ENCODE data around the gene CCDC13.
A peak's percentile ranks its signal among the peaks of the same experiment; 100 is the strongest.
"Not testable (repeated sequence)": the region's sequence is repeated elsewhere in the genome, so short reads cannot be mapped to it uniquely, and the experiment has no call there.

The CCDC13 gene, protein sequence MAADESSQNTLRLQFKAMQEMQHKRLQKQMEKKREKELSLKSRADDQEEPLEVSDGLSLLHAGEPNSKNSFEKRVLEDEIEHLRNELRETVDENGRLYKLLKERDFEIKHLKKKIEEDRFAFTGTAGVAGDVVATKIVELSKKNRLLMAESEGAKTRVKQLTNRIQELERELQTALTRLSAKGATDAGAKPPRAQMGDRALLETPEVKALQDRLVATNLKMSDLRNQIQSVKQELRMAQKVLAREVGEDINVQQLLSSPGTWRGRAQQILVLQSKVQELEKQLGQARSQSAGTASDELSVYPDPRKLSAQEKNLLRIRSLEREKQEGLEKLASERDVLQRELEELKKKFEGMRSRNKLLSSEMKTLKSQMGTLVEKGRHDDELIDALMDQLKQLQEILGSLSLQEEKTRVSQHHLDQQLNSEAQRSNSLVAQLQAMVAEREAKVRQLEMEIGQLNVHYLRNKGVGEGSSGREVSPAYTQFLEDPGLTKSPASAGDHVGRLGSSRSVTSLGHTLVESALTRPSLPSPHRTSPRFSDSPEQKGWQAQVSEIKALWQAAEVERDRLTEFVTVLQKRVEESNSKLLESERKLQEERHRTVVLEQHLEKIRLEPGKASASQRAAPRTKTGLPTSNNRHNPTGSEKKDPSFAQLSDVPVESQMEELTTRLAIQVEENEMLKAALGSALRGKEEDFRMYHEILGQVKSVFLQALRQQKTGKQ

DNA sequence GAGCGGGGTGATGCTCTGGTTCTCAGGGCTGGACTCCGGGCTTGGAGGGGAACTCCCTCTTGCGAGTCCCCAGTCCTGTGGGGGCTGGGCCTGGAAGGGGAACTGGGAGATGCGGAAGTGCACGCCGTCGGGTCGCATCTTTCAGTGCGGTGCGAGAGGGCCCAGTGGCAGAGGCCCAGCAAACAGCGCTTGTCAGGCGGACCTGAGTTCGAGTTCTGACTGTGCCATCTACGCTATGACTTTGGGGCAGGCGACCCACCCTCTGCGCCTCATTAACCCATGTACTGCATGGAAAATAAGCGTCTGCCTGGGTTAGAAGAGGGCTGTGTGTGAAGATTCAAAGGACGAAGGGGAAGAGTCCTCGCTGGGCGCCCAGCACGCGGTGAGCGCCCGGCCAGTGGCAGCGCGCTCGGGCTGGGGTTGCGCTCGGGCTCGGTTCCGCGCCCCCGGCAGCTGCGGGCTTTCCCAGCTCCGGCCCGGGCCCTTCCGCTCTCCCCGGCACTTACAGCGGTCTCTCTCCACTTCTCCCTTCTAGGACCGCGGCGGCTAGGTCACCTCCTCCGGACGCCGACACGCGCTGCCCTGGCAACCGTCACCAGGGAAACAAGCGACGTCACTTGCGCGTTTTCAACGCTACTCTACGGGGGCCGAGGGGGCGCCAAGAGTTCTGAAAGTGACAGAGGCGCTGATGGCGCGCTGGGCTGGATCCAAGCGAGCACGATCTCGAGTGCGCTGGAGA, at the start of gene CCDC13:
Gene CCDC13, minus strand, starts transcription at position 584 of the 739 bp plus-strand sequence. CDS start 14,908 bp downstream, outside the sequence.
- DNase-seq (ENCODE audit: low read depth): peak; percentile 78

DNA sequence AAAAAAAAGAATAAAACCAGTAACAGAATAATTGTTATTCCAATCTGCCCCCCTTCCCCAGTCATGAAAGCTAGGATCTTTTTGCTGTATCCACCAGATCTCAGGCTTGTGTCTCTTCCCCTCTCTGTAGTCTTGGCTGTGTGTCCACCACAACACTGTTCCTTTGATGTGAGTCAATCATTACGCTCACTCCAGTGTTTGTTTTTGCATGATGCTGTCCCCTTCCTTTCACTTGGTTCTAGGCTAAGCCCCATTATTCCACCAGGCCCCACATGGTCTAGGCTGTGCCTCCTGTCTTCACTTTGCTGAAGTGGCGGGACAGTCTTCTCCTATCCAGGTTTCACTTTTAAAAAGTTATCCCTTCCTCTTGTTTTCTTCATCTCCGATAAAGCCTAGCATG, 49.8 kb upstream of the CCDC13 start:
- DNase-seq (ENCODE audit: low read depth): no peak

DNA sequence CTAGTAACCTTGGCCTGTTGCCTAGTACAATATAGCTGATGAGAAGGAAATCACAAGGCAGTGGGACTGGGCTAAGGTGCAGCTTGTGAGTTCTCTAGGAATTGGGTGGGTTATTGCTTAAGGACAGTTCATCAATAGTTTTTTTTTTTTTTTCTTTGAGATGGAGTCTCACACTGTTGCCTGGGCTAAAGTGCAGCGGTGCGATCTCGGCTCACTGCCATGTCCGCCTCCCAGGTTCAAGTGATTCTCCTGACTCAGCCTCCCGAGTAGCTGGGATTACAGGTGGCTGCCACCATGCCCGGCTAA, 47.6 kb upstream of the CCDC13 start:
- DNase-seq (ENCODE audit: low read depth): no peak

DNA sequence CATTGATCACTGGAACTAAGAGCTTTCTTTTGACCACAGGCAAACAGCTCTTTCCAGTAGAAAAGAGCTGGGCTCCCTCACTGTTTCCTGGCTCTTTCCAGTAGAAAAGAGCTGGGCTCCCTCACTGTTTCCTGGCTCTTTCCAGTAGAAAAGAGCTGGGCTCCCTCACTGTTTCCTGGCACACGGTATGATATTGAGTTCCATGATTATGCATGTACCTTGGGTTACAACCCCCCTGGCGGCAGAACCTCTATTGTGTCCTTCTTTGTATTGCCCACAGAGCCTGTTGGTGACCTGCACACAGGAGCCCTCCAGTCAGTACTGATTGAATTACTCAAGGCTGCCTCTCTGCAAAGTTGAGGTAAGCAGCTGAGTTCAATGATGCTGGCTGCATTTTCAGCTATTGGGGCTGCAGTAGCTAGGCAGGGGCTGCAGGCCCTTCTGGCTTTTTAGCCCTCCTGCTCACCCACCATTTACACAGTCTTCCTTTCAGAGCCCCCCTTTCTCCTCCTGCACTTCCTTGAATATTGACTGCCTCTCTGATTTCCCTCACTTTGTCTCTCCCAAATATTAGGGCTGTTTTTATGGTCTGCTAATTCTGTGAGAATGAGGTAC, 46.4 kb upstream of the CCDC13 start:
- no peak for DNase-seq (ENCODE audit: low read depth)

GRCh38 chr3:42815826-42816225, 42.8 kb upstream of the CCDC13 start:
- no peak for DNase-seq (ENCODE audit: low read depth)

- no peak for DNase-seq (ENCODE audit: low read depth)
Measured at GRCh38 chr3:42814914-42815507, 42.0 kb upstream of the CCDC13 start.

DNA sequence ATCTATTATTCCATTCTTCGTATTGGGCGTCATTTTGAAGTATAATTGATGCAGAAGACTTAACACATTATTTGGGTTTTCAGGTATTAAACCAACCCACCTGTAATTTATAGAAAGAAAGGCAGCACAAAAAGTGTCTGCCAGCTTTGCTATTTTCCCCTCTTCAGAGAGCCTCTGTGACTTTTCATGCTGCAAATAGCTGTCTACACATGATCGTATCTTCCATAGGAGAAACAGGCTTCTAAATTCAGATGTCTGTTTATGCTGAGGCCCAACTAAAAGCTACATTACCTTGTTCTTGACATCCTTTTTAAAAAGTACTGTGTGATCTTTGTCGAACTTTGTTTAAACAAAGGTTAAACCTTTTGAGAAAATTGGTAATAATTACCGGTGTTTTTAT, 41.2 kb upstream of the CCDC13 start:
- no peak for DNase-seq (ENCODE audit: low read depth)

GRCh38 chr3:42811118-42811883, 38.2 kb upstream of the CCDC13 start:
- DNase-seq (ENCODE audit: low read depth): not testable (repeated sequence)

- not testable (repeated sequence) for DNase-seq (ENCODE audit: low read depth)
Measured at GRCh38 chr3:42810706-42811105, 37.7 kb upstream of the CCDC13 start.

GRCh38 chr3:42809202-42809601, 36.1 kb upstream of the CCDC13 start, which contains the start of gene ACKR2:
ACKR2 (plus strand) TSS chr3:42809445; CDS start chr3:42864503, 55,058 bp downstream.
- DNase-seq (ENCODE audit: low read depth): no peak

- no peak for DNase-seq (ENCODE audit: low read depth)
Measured at GRCh38 chr3:42807929-42808328, 34.9 kb upstream of the CCDC13 start.

DNA sequence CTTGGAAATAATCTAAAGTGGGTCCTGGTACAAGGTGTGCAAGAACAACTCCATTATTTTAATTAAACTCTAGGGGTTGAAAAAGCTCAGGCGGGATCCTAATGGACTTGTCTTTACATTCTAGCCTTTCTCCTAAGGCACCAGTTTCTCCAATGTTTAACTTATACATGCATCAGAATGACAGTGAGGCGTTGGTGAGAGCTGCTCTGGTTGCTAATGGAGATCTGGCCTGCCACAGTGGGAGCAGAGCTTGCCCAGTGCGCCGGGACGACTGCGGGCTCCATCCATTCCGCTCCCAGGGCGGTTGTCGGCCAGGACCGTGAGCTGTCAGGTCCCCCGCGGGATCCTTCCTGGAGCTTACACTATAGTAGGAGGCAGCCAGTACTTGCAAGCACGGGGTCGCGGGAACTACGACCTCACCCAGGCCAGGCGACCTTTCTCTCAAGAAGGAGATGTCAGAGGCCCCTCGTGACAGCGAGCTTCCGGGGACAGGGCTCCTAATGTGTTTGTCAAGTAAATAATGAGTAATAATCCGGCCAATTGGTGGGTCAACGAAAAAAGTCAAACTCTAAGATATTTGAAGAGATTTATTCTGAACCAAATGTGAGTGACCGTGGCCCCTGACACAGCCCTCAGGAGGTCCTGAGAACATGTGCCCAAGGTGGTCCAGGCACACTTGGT, 32.2 kb upstream of the CCDC13 start:
- no peak for DNase-seq (ENCODE audit: low read depth)

DNA sequence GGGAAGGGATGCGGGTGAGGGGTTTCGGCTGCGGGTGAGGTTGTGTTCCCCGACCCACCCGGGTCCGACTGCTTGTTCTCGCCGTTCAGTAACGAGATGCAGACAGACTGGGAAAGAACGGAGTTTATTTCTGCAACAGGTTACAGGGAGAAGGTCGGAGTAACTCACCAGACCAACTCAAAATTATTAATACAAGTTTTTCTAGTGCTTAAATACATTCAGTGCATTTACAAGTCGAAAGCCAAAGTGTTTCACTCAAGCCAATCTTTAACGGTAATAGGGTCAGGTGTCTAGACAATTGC, 31.7 kb upstream of the CCDC13 start:
- DNase-seq (ENCODE audit: low read depth): no peak

DNA sequence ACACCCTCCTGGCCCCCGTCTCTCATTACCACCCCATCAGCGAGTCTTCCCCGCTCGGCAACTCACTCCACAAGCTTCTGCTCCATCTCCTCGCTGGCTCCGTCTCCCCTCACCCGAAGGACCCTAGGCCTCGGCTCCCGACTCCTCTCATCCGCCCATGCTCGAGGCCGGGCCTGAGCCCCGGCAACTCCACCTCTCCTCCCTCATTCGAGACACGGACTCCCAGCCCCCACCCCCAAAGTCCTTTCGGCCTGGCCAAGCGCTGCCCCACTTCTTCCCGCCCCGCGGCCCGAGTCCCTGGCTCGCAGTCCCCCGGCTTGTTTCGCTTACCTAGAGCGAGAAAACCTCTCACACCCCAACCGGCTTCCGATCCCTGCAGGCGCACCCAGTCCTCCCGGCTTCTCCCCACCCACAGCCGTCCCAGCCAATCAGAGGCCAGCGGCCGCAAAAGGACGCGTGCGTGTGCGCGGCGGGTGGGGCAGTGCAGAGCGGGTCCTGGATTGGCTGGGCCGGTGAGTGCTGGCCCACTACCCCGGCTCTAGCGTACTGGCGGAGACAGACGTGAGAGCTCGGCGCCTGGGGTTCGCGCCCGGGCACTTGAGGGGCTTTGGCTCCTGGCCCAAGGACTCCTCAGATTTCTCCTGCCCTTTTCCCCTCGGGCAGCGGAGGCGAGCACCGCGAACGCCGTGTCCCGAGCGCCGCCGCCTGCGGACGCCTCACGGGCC, 31.2 kb upstream of the CCDC13 start, which contains the start of gene HIGD1A:
Gene HIGD1A, minus strand, starts transcription at position 385 of the 725 bp plus-strand sequence. CDS start 10,237 bp downstream, outside the sequence.
- DNase-seq (ENCODE audit: low read depth): peak; percentile 91

DNA sequence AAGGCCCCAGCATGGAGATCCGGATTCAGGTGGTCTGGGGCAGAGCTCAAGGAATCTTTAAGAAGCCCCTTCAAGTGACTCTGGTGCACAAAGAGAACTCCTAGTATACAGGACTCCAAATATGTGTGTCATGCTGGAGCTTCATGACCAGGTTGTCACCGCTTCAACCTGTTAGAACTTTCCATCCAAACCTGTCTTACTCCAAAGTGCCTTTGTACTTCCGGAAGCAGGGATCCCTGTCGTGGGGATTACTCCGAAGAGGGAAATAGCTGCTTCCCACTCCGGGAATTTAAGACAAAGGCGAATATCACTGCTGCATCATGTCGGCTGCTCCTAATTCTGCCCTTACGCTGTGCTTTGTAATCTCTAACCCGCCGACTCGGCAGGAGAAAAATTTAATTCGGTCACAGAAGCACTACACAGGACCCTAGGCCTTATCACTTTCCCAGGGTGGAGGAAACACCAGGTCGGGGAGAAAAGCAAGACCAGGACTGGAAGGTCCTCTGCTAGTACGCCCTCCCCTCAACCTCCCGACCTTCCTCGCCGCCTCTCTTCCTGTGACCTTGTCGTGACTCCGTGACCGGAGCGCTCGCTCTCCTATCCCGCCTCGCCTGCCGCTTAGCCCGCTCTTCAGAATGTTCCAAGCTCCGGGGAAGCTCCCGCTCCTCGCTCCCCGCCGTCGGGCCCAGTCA, 30.5 kb upstream of the CCDC13 start:
- DNase-seq (ENCODE audit: low read depth): peak; percentile 8

DNA sequence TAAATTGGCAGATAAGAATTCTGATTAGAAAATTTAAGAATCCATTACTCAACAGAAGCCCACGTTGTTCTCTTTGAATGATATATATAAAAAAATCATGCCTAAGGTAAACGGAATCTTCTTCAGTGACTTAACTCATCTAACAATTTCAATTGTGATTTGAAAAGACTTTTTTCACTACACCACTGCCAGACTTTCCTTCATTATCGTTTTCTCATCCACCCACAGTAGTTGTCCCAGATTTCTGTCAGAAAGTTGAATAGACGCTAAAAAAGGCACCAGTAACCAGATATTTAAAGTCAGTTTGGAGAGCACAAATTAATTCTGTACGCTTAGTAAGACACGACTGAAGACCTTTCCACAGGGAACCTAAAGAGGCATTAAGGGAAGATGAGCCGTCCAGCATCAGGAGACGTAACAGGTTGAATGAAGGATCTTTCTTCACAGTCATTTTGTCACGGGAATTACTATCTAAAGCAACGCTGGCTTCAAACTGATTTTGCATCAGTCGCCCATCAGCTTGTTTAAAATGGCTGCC, 29.9 kb upstream of the CCDC13 start:
- no peak for DNase-seq (ENCODE audit: low read depth)

DNA sequence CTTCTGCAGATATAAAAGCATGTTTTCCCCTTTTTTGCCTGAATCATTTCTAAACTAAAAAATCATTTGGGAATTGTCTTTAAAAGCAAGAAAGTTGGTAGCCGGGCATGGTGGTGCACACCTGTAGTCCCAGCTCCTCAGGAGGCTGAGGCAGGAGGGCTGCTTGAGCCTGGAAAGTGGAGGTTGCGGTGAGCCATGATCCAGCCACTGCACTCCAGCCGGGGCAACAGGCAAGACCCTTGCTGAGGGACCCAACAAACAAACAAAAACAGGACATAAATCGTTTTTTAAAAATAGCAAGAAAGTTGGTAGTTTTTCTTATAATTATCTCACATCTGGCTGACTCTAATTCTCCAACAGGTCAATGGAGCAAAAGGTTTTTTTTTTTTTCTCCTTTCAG, 28.7 kb upstream of the CCDC13 start:
- DNase-seq (ENCODE audit: low read depth): no peak

DNA sequence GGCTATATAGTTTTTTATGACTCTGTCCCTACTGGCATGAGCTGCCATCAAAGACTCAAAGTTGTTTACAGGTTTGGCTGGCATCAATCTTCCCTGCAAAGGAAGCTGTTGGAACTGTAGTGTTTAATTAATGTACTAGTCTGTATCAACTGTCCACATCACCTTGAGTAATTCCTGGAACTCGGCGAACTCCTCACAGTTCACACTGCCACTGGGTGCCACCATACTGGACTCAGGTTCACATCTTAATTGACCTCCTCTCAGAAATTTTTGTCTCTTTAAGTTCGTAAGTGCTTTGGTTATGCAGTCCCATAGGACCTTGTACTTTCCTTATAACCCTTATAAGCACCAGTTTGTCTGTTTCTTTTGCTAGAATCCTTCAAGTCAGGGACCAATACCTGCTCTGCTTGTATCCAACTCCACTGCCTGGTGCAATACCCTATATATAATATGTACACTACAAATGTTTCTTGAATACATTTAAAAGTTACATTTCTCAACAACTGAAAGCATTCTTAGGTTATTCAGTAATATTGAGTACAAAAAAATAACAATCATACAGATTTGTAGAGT, 28.1 kb upstream of the CCDC13 start:
- DNase-seq (ENCODE audit: low read depth): no peak

GRCh38 chr3:42800251-42800650, 27.2 kb upstream of the CCDC13 start:
- DNase-seq (ENCODE audit: low read depth): no peak

Data from stimulated activated CD4-positive, alpha-beta T cell treated with anti-CD3 and anti-CD28 coated beads, Interleukin-2, amount 100 ng/mL, for 4 hours (primary cell).